Astrocyte of the spinal cord (primary cell): ENCODE results near the gene THAP4.

Experiments
- DNase-seq: peaks from one replicate; pipeline ENCODE4 v3.0.0; 2011; ENCODE audit warnings: low read depth, low spot score
- H3K4me3 ChIP-seq: 2 replicates; pipeline ENCODE4 v1.5.1; 2011; ENCODE audit warnings: low read depth, mild to moderate bottlenecking, low read length, moderate library complexity
- CTCF ChIP-seq: IDR thresholded peaks from 2 replicates; pipeline ENCODE4 v1.5.1; 2012; ENCODE audit warnings: low read depth, mild to moderate bottlenecking, low read length, inconsistent platforms
- in situ Hi-C: cut with HindIII; loops from 2 replicates; pipeline ENCODE4 v1.10.0; 2017; ENCODE audit warnings: low sequenced_read_pairs

Gene THAP4

GRCh38 chr2:241603686-241604085, 33.3 kb downstream of the THAP4 start:
- TF ChIP-seq CTCF, result no peak
- no peak overlapping the region for H3K4me3 ChIP-seq
- in situ Hi-C loops, result no loop called here
- DNase-seq, result no peak

GRCh38 chr2:241602720-241603119, 34.2 kb downstream of the THAP4 start:
- in situ Hi-C loops, result no loop called here
- no peak for TF ChIP-seq CTCF

GRCh38 chr2:241601841-241602240, 35.1 kb downstream of the THAP4 start:
- in situ Hi-C loops, result no loop called here
- H3K4me3 ChIP-seq, result no peak overlapping the region
- TF ChIP-seq CTCF, result no peak
- DNase-seq, result no peak

More at GRCh38 chr2:241602720-241603119, 34.2 kb downstream of the THAP4 start:
- H3K4me3 ChIP-seq, result no peak overlapping the region
- no peak for DNase-seq

- no peak for DNase-seq
- in situ Hi-C loops, result no loop called here
- no peak overlapping the region for H3K4me3 ChIP-seq
- no peak for TF ChIP-seq CTCF
These were observed 37.3 kb downstream of the THAP4 start for GRCh38 chr2:241599615-241600014.

- no peak for DNase-seq
- H3K4me3 ChIP-seq, result no peak overlapping the region
- in situ Hi-C loops, result no loop called here
- TF ChIP-seq CTCF, result peak; percentile 34
These were observed 38.5 kb downstream of the THAP4 start for GRCh38 chr2:241598487-241598886.

GRCh38 chr2:241598061-241598460, 38.9 kb downstream of the THAP4 start:
- DNase-seq, result no peak
- TF ChIP-seq CTCF, result no peak
- H3K4me3 ChIP-seq, result no peak overlapping the region
- in situ Hi-C loops, result no loop called here

GRCh38 chr2:241597561-241597960, 39.4 kb downstream of the THAP4 start:
- in situ Hi-C loops, result no loop called here

More at GRCh38 chr2:241597561-241597960, 39.4 kb downstream of the THAP4 start:
- no peak for DNase-seq
- no peak for TF ChIP-seq CTCF
- H3K4me3 ChIP-seq, result no peak overlapping the region
